ENCODE measurements around the gene PRMT7. TPM values are rescaled to one million over a fixed set of nuclear protein-coding genes. Genes with fewer than 3 reads are reported as not detected.

Gene PRMT7
- total and polyA plus RNA-seq, 2 experiments from 2014 or later, result 56.6 to 110 TPM

DNA sequence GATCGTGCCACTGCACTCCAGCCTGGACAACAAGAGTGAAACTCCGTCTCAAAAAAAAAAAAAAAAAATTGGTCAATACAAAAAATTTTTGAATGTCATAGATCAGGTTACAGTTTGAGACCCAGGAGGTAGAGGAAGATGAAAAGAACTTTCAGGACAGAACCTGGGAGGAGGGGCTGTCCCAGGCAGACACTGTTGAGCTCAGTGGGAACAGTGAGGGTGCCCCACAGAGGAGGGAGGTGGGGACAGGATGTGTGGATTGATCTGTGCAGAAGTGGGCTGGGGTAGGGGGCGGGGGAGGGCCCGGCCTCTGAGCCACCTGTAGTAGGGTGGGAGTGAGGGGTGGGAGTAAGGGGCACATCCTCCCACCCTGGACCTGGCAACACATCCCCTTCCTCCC lies 58.3 kb downstream of the PRMT7 start:
- TF ChIP-seq, protein P1, sequence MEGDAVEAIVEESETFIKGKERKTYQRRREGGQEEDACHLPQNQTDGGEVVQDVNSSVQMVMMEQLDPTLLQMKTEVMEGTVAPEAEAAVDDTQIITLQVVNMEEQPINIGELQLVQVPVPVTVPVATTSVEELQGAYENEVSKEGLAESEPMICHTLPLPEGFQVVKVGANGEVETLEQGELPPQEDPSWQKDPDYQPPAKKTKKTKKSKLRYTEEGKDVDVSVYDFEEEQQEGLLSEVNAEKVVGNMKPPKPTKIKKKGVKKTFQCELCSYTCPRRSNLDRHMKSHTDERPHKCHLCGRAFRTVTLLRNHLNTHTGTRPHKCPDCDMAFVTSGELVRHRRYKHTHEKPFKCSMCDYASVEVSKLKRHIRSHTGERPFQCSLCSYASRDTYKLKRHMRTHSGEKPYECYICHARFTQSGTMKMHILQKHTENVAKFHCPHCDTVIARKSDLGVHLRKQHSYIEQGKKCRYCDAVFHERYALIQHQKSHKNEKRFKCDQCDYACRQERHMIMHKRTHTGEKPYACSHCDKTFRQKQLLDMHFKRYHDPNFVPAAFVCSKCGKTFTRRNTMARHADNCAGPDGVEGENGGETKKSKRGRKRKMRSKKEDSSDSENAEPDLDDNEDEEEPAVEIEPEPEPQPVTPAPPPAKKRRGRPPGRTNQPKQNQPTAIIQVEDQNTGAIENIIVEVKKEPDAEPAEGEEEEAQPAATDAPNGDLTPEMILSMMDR (IDR thresholded peaks at IDR 0.05; ENCODE audit: low read depth, low read length), result no peak
- no peak overlapping the region for H3K27ac ChIP-seq
- H3K9me3 ChIP-seq (ENCODE audit: low read depth), result no peaks in the 10 kb centered on the region
- no peaks in the 10 kb centered on the region for H3K4me1 ChIP-seq (ENCODE audit: low read depth)
- H3K27me3 ChIP-seq, result no peaks in the 10 kb centered on the region
- no peaks in the 10 kb centered on the region for H3K36me3 ChIP-seq
- DNase-seq (ENCODE audit: low read depth in 1 of 2, low spot score in 1 of 2), result no peak
- H3K4me3 ChIP-seq, result no peak overlapping the region

DNA sequence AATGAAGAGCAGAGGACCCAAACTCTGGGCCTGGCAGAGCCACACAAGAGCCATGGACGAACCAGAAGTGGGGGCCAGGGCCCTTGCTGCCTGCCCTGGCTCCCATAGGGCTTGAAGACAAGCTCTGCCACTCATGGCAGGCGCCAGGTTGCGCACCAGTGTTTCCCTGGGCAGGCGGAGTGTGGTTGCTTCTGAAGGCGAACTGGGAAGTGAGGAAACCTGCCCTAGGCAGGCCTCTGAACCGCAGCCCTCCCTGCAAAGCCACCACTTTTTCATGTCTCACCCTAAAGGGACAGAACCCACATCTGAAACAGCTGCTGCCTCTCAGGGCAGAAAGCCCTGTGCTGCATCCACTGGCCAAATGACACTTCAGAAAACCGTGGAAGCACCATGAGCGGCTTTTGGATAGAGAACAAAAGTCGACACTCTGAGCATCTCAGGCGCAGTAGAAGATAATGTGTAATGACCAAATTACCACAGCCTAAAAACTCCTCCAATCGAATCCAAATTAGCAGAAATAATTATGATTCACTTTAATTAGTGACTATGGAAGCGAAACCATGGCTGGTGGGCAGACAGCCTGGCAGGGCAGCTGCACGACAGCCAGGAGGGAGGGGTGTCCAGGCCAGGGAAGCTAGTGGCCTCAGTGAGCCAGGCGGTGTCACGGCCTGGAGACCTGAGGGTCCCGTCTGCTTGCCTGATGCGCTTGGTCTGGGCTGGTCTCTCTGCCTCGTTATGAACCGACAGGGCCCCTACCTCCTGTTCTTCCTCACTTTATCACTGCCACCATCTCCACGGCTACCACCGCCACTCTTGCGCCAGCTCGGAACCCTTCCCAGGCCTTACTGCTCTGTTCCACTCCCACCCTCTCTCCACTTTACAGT lies 59.1 kb downstream of the PRMT7 start:
- Histone ChIP-seq H3K9me3 (ENCODE audit: low read depth) (no peaks in the 10 kb centered on the region), H3K27me3 (no peaks in the 10 kb centered on the region), H3K4me1 (ENCODE audit: low read depth) (peaks cover 4% of the 10 kb centered on the region), H3K27ac (no peak overlapping the region), H3K36me3 (no peaks in the 10 kb centered on the region), H3K4me3 (no peak overlapping the region)
- DNase-seq (ENCODE audit: low read depth in 1 of 2, low spot score in 1 of 2), result no peak
- TF ChIP-seq, protein P1 (IDR thresholded peaks at IDR 0.05; ENCODE audit: low read depth, low read length), result no peak

DNA sequence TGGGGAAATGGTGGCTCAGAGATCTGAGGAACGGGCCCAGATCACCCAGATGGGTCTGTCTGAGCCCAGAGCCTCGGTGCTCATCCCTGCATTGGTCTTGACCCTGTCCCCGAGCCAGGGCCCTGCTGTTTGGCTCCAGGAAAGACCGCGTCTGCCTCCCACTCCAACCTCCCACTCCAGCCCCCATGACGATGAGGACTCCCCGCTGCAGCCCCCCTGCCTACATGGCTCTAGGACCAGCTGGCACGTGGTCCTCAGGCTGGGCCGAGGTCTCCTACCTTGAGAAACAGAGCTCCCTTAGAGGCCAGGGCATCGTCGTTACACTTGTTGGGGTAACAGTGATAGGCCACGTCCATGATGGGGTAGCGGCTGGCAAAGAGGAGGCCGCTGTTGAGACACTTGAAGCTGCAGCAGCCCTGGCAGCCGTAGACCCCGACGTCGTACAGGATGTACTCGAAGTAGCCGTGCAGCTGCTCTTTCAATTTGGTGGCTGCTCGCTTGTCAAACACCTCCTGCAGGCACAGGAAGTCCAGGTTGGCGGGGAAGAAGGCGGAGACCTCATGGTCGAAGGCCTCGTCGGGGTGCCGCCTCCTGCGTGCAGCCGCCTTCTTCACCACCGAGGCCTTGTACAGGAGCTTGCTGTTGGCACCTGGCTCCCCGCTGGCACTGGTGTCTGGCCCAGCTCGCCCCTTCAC lies 59.9 kb downstream of the PRMT7 start:
- Histone ChIP-seq H3K27ac (no peak overlapping the region), H3K36me3 (no peaks in the 10 kb centered on the region), H3K27me3 (no peaks in the 10 kb centered on the region), H3K9me3 (ENCODE audit: low read depth) (no peaks in the 10 kb centered on the region), H3K4me1 (ENCODE audit: low read depth) (peaks cover 4% of the 10 kb centered on the region), H3K4me3 (no peak overlapping the region)
- TF ChIP-seq, protein P1 (IDR thresholded peaks at IDR 0.05; ENCODE audit: low read depth, low read length), result no peak
- DNase-seq (ENCODE audit: low read depth in 1 of 2, low spot score in 1 of 2), result no peak

DNA sequence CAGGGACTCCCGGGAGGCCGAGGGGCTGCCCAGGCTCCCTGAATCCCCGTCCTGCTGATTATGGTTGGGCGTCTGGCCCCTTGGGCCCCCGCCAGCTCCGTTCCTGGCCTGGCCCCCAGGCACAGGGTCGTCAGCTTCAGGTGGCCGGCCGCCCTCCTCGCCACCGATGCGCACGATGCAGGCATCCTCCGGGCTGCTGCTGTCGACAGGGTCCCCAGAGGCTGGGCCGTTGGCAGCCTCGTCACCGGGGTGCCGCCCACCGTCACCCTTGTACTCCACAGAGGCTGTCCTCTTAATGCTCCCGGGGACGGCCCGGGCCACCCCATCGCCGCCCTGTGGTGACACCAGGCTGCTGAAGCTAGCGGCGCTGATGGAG lies 60.4 kb downstream of the PRMT7 start:
- no peaks in the 10 kb centered on the region for H3K36me3 ChIP-seq
- no peak overlapping the region for H3K4me3 ChIP-seq
- H3K27me3 ChIP-seq, result no peaks in the 10 kb centered on the region
- no peak overlapping the region for H3K27ac ChIP-seq
- H3K4me1 ChIP-seq (ENCODE audit: low read depth), result peaks cover 4% of the 10 kb centered on the region
- TF ChIP-seq, protein P1 (IDR thresholded peaks at IDR 0.05; ENCODE audit: low read depth, low read length), result no peak
- H3K9me3 ChIP-seq (ENCODE audit: low read depth), result no peaks in the 10 kb centered on the region
- DNase-seq (ENCODE audit: low read depth in 1 of 2, low spot score in 1 of 2), result no peak

DNA sequence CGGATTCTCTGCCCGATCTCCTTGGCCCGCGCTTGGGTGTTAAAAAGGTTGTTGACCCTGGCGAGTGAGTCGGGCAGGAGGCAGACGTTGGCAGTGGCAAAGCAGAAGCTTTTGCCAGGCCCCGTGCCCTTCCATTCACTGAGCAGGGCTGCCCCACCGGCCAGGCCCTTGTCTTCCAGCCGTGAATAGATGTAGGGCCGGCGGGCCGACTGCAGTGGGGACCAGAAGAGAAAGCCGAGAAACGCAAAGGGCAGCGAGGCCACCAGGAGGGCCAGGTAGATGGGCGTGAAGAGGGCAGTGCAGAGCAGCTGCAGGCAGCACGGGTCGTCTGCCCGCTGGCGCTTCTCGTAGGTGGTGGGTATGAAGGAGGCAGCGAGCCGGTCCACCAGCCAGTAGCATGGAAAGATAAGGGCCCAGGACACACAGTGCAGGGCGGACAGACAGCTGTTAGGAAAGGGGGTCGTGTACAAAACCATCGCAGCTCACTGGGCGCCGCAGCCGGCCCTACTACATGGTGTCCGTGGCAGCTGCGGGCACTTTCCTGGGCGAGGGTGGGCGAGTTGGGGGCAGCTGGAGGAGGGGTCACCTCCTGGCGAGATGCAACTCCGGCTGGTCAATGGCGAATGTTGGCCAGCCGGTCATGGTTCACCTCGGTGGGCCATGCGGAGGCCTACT lies 61.0 kb downstream of the PRMT7 start:
- no peaks in the 10 kb centered on the region for H3K27me3 ChIP-seq
- H3K4me1 ChIP-seq (ENCODE audit: low read depth), result peaks cover 4% of the 10 kb centered on the region
- TF ChIP-seq, protein P1 (IDR thresholded peaks at IDR 0.05; ENCODE audit: low read depth, low read length), result no peak
- no peak overlapping the region for H3K27ac ChIP-seq
- DNase-seq (ENCODE audit: low read depth in 1 of 2, low spot score in 1 of 2), result no peak
- no peaks in the 10 kb centered on the region for H3K9me3 ChIP-seq (ENCODE audit: low read depth)
- no peak overlapping the region for H3K4me3 ChIP-seq
- H3K36me3 ChIP-seq, result no peaks in the 10 kb centered on the region

All from cardiac muscle cell (in vitro differentiated cells and primary cell).